Activated CD8-positive, alpha-beta memory T cell treated with anti-CD3 and anti-CD28 coated beads, Interleukin-2, amount 50 U/mL, for 24 hours (primary cell): ENCODE data around the gene FZD7.

Experiments used
- DNase-seq: peaks from one replicate; pipeline ENCODE4 v3.0.0-alpha.2; 2020; ENCODE audit errors: extremely low read depth

FZD7 gene

DNA sequence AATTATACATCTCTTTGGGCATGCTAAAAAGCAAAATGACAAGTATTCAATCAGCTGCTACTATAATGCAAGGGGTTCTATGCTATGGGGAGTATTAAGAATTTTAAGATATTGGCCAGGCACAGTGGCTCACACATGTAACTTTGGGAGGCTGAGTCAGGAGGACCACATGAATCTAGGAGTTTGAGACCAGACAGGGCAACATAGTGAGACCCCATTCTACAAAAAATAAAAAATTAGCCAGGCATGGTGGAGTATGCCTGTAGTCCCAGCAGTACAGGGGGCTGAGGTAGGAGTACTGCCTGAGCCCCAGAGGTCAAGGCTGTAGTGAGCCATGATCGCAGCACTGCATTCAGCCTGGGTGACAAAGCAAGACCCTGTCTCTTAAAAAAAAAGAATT lies 33.9 kb downstream of the FZD7 start:
- no peak for DNase-seq

DNA sequence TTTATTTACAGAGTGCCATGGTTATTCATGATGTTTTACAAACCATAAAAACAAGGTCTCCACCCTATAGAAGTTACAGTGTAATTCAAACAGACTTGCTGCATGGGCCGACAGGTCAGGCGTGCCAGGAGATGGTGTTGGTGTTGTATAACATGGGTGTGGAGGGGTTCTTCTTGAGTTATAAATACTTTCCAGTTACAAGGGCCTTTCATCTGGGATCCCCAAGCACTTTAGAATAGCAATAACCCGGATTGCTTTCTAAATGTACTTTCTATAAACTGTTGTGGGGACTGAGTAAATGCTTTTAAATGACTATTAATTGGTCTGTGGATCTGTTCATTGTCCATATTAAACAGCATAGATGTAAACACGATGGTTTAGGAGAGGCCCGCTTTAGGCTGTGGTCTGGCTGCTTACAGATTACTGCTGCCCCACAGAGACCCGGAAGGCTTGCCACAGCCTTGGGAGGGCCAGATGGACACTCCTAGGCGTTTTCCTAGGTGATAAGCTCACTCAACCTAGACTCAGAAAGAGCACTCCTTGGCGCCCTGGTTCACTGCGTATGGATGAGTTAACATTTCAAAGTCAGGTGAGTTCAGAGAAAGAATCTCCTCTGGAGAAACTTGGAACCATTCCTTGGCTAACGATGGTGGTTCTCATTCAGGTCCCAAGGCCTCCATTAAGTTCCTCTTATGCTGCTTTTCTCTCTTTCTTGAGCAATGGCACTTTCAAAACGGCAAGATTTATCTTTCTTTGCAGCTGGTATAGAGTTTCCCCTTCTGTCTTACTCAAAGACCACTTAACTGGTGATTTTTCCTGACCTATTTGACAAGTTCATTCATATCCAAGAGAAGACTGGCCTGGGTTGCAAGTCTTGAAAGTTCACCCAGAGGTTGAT lies 35.8 kb downstream of the FZD7 start:
- DNase-seq, result no peak

DNA sequence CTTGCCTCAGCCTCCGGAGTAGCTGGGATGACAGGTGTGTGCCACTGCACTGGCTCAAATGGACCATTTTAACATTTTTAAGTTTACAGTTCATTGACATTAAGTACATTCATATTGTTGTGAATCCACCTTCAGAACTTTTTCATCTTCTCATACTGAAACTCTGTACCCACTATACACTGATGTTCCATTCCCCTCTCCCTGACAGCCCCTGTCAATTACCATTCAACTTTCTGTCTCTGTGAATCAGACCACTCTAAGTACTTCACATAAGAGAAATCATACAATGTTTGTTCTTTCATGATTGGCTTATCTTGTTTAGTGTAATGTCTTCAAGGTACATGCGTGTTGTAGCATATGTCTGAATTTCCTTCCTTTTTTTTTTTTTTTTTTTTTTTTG lies 37.5 kb downstream of the FZD7 start:
- no peak for DNase-seq

DNA sequence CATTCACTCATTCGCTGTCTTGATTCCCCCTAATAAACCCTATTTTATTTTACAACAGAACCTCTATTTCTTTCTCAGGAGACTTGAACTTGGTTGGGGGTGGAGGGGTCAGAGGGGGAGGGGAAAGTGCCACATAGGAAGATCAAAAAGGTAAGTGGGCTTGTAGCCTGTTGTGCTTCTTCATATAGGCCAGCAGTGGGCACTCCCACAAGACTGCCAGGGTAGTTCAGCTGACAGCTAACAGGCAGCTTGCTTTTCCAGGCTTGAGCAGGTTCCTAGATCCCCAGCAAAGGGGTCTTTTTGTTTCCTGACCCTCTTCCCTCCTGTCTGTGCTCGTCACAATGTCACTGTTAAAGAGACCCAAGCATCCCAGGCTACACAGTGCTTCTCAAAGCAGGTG lies 38.6 kb downstream of the FZD7 start:
- DNase-seq, result no peak

DNA sequence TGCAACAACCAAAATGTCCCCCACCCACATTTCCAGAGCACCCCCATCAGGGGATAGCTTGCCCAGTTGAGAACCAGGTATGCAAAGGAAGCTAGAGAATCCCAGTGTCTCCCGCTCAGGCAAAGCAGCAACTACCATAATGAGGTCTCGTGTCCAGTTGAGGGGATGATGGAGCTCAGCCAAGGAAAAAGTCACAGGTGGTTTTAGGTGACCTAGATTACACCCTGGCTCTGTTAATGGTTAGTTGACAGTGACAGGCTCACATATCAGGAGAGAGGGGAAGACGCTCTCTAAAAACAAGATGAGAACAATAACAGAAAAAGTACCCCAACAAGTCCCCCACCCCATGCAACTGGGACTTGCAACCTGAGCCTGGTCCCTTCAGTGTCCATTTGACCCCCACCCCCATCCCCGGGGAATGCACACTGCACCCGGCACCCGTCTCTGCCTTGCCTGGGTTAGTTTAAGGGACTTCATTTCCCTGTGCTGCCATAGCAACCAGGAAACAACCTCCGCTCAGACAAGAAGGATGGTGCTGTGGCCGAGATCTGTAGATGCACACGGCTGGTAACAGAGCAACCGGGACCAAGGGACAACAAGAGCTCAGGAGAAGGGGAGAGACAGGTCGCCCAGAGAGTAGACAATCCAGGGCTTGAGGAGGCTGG lies 39.2 kb downstream of the FZD7 start, which contains the start of gene KIAA2012:
TSS of gene KIAA2012 (plus strand) at position 519 of the 665 bp plus-strand sequence. CDS start 373 bp downstream, outside the sequence.
- DNase-seq, result no peak

DNA sequence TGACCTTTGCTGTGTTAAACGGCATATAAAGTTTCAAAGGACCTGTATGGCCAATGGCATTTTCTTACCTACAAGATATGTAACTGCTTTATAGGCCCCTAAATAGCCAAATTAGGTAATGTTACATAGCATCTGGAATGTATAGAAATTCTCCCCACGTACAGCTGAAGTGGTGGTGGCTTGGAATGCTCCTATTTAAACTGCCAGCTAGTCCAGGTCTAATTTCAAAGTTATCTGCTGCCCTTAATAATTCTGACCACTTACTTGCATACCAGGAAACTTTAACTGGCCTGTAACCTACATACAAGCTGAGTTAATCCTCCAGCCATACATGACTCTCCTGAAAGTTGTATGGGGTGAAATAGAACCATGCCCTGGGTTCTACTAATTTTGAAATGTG lies 40.7 kb downstream of the FZD7 start:
- no peak for DNase-seq

DNA sequence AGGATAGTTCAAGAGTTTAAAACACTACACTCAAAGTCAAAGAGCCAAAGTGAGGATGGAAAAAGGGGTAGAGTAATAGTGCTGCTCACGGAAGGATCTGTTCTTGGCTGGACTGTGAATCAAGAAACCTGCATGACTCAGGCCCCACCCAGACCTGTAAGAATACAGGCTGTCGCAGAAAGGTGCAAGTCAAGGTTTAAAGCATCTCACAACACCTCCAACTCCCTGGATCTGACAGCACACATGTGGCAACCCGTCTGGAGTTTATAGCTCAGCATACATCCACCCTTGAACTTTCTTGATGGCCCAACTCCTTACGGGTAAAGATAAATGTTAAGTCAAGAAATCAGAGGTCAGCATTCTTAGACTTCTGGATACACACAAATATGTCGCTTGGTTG lies 45.7 kb downstream of the FZD7 start:
- DNase-seq, result no peak

DNA sequence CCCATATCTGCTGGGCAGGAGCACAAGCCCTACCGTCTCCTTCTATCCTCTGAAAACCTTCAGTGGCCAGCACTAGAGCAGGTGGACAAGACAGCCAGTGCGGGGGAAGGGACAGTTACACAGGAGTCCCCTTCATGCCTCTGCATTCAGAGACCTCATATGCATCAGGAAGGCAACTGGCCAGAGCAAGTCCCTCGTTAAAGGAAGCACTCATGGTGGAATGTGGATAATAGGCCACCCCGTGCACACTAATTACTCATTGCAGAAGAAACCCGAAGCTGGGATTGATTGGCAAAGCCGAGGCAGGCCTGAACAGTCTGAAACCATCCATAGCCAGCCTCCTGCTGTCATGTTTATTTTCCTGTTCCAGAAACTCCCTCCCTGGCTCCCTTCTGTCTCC lies 50.6 kb downstream of the FZD7 start:
- DNase-seq, result no peak
